ENCODE measurements around the gene SCRN1. TPM values are rescaled to one million over a fixed set of nuclear protein-coding genes. Genes with fewer than 3 reads are reported as not detected.

Gene SCRN1
- total RNA-seq, 1 donor from 2014 or later: 106 TPM

GRCh38 chr7:29937132-29937531 lies 52.5 kb downstream of the SCRN1 start:
- H3K27me3 Mint-ChIP-seq (ENCODE audit: unreplicated experiment): no peaks in the 10 kb centered on the region
- no peak overlapping the region for H3K27ac Mint-ChIP-seq (ENCODE audit: unreplicated experiment)
- H3K9me3 Mint-ChIP-seq (ENCODE audit: unreplicated experiment): no peaks in the 10 kb centered on the region
- no peak overlapping the region for H3K4me3 Mint-ChIP-seq (ENCODE audit: unreplicated experiment)
- H3K36me3 Mint-ChIP-seq (ENCODE audit: unreplicated experiment): peaks cover 75% of the 10 kb centered on the region
- TF ChIP-seq, protein P1, sequence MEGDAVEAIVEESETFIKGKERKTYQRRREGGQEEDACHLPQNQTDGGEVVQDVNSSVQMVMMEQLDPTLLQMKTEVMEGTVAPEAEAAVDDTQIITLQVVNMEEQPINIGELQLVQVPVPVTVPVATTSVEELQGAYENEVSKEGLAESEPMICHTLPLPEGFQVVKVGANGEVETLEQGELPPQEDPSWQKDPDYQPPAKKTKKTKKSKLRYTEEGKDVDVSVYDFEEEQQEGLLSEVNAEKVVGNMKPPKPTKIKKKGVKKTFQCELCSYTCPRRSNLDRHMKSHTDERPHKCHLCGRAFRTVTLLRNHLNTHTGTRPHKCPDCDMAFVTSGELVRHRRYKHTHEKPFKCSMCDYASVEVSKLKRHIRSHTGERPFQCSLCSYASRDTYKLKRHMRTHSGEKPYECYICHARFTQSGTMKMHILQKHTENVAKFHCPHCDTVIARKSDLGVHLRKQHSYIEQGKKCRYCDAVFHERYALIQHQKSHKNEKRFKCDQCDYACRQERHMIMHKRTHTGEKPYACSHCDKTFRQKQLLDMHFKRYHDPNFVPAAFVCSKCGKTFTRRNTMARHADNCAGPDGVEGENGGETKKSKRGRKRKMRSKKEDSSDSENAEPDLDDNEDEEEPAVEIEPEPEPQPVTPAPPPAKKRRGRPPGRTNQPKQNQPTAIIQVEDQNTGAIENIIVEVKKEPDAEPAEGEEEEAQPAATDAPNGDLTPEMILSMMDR (IDR thresholded peaks at IDR 0.05): no peak
- H3K4me1 Mint-ChIP-seq (ENCODE audit: unreplicated experiment): peaks cover 5% of the 10 kb centered on the region
- DNase-seq (ENCODE audit: extremely low spot score, unreplicated experiment): no peak

- TF ChIP-seq, protein P1 (IDR thresholded peaks at IDR 0.05): no peak
- no peak for DNase-seq (ENCODE audit: extremely low spot score, unreplicated experiment)
- Mint-ChIP-seq H3K27me3 (ENCODE audit: unreplicated experiment) (no peaks in the 10 kb centered on the region), H3K4me3 (ENCODE audit: unreplicated experiment) (no peak overlapping the region), H3K9me3 (ENCODE audit: unreplicated experiment) (no peaks in the 10 kb centered on the region), H3K4me1 (ENCODE audit: unreplicated experiment) (peaks cover 8% of the 10 kb centered on the region), H3K27ac (ENCODE audit: unreplicated experiment) (no peak overlapping the region), H3K36me3 (ENCODE audit: unreplicated experiment) (peaks cover 74% of the 10 kb centered on the region)
These were observed 54.5 kb downstream of the SCRN1 start for GRCh38 chr7:29935111-29935510.

DNA sequence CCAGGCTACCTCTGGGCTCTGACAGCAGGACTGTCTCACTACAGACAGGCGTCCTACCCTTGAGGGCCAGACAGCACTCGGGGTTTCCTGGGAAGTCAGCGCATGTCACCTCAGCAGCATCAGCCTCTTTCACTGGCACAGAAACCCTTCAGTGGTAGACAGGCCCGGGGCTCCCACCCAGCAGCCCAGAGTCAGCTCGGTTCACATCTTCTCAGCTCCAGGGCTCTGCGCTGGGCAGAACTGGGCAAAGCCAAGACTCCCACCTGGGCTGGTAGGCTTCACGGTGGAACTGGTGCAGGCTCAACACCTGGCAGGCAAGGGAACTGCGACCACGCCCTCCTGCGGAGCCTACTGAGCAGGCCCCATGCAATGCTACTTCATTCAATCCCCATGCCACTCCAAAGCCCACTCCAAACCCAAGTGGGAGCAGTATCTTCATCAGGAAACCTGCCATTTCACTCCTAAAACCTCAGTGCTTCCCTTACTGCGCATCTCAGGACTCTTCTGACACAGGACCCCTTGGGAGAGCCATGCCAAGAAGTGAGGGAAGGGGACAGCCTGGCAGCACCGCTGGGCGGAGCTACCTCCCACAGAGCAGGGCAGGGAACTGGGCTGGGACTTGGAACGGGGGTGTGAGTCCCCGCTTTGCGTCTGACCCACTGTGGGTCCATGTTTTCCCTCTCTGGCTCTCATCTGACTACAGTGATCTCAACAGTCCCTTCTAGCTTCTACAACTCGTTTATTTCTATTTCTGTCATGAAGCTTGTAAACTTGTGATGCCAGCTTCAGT lies 60.4 kb downstream of the SCRN1 start:
- Mint-ChIP-seq H3K9me3 (ENCODE audit: unreplicated experiment) (no peaks in the 10 kb centered on the region), H3K27ac (ENCODE audit: unreplicated experiment) (no peak overlapping the region), H3K36me3 (ENCODE audit: unreplicated experiment) (peaks cover 36% of the 10 kb centered on the region), H3K27me3 (ENCODE audit: unreplicated experiment) (no peaks in the 10 kb centered on the region), H3K4me3 (ENCODE audit: unreplicated experiment) (no peak overlapping the region), H3K4me1 (ENCODE audit: unreplicated experiment) (peaks cover 8% of the 10 kb centered on the region)
- peak; percentile 83 for DNase-seq (ENCODE audit: extremely low spot score, unreplicated experiment)
- TF ChIP-seq, protein P1 (IDR thresholded peaks at IDR 0.05): no peak

DNA sequence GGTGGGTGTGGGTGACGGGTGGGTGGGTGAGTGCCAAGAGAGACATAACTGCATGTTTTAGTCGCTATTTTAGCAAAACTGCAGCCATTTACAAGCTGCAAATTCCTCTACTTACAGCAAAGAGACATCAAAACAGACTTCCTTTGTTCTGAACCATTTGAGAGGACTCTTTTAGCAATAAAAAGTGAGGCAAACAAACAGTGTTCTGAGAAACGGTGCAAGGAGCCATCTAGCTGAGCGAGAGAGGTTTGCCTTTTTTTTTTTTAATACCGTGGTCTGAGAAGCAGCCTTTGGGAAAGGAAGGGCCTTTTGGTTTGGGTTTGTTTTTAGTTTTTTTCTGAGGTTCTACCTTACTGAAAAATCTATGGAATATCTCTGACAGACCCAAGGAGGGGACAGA lies 62.9 kb downstream of the SCRN1 start:
- no peak overlapping the region for H3K27ac Mint-ChIP-seq (ENCODE audit: unreplicated experiment)
- no peaks in the 10 kb centered on the region for H3K9me3 Mint-ChIP-seq (ENCODE audit: unreplicated experiment)
- TF ChIP-seq, protein P1 (IDR thresholded peaks at IDR 0.05): no peak
- no peaks in the 10 kb centered on the region for H3K27me3 Mint-ChIP-seq (ENCODE audit: unreplicated experiment)
- H3K36me3 Mint-ChIP-seq (ENCODE audit: unreplicated experiment): peaks cover 32% of the 10 kb centered on the region
- no peaks in the 10 kb centered on the region for H3K4me1 Mint-ChIP-seq (ENCODE audit: unreplicated experiment)
- peak; percentile 10 for DNase-seq (ENCODE audit: extremely low spot score, unreplicated experiment)
- no peak overlapping the region for H3K4me3 Mint-ChIP-seq (ENCODE audit: unreplicated experiment)

DNA sequence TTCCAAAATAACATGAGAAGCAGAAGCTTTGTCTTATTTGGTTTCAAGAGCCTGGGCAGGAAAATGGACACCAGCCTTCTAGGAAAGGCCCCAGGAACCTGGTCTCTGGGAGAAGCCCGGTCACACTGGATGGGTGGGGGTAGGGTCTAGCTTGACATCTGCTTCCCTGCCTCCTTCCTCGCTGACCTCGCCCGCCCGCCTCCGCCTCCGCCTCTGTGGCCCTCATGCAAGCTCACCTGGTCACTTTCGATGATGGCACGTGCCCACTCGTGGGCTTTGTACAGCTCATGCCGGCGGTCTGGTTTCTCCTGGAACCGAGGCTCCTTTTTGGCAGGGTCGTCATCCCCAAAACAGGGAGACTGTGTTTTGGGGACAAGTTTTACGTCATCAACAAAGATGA lies 63.4 kb downstream of the SCRN1 start:
- peak; percentile 65 for DNase-seq (ENCODE audit: extremely low spot score, unreplicated experiment)
- no peaks in the 10 kb centered on the region for H3K9me3 Mint-ChIP-seq (ENCODE audit: unreplicated experiment)
- TF ChIP-seq, protein P1 (IDR thresholded peaks at IDR 0.05): no peak
- H3K27me3 Mint-ChIP-seq (ENCODE audit: unreplicated experiment): no peaks in the 10 kb centered on the region
- no peak overlapping the region for H3K27ac Mint-ChIP-seq (ENCODE audit: unreplicated experiment)
- H3K4me1 Mint-ChIP-seq (ENCODE audit: unreplicated experiment): no peaks in the 10 kb centered on the region
- H3K36me3 Mint-ChIP-seq (ENCODE audit: unreplicated experiment): peaks cover 30% of the 10 kb centered on the region
- H3K4me3 Mint-ChIP-seq (ENCODE audit: unreplicated experiment): no peak overlapping the region
